A673 (cell line): ENCODE data around the gene B4GALNT1. TPM values are rescaled to one million over a fixed set of nuclear protein-coding genes. Genes with fewer than 3 reads are reported as not detected.

Experiments used
- BruUV-seq: library from RNA; stranded (reverse); fragments of 400-500 nt; replicated peaks from 2 replicates; lab custom pipeline; 2021; lab: Mats Ljungman, UMichigan
- CTCF ChIA-PET: fragments of 300-600 bp; sonication (Branson Sonifier 250); formaldehyde crosslinking; loops from one replicate; lab custom pipeline; 2022; ENCODE audit warnings: antibody characterized with exemption; lab: Charles Lee
- POLR2A ChIA-PET: fragments of 300-600 bp; sonication (Branson Sonifier 250); formaldehyde crosslinking; loops from one replicate; lab custom pipeline; 2022; ENCODE audit warnings: antibody characterized with exemption; ENCODE audit not compliant: low non-redundant PET; lab: Charles Lee
- DNase-seq: peaks from one replicate; pipeline ENCODE4 v3.0.0-alpha.2; 2015; ENCODE audit warnings: low spot score
- H3K27ac ChIP-seq: fragments of 200-600 bp; sonication (generic); 2 replicates; pipeline ENCODE4 v1.5.1; 2016; ENCODE audit warnings: mixed run types, low read depth, mild to moderate bottlenecking, mixed read lengths, antibody characterized with exemption, low read length; ENCODE audit not compliant: poor library complexity, severe bottlenecking
- H3K27me3 ChIP-seq: fragments of 200-600 bp; sonication (generic); replicated peaks from 2 replicates; pipeline ENCODE4 v1.6.1; 2017; ENCODE audit warnings: mixed run types, low read depth, mild to moderate bottlenecking, mixed read lengths, antibody characterized with exemption, low read length; ENCODE audit not compliant: insufficient read depth, poor library complexity
- H3K36me3 ChIP-seq: fragments of 200-600 bp; sonication (generic); 2 replicates; pipeline ENCODE4 v1.6.1; 2016; ENCODE audit warnings: mixed run types, mild to moderate bottlenecking, mixed read lengths, antibody characterized with exemption, low read length; ENCODE audit not compliant: insufficient read depth, poor library complexity, severe bottlenecking
- H3K4me1 ChIP-seq: fragments of 200-600 bp; sonication (generic); 2 replicates; pipeline ENCODE4 v1.6.1; 2017; ENCODE audit warnings: mixed run types, mild to moderate bottlenecking, mixed read lengths, antibody characterized with exemption, low read length; ENCODE audit not compliant: insufficient read depth, poor library complexity, severe bottlenecking
- H3K4me3 ChIP-seq: fragments of 200-600 bp; sonication (generic); 2 replicates; pipeline ENCODE4 v1.5.1; 2016; ENCODE audit warnings: low read depth, mixed run types, mild to moderate bottlenecking, mixed read lengths, low read length; ENCODE audit not compliant: poor library complexity, severe bottlenecking
- H3K9me3 ChIP-seq: fragments of 200-600 bp; sonication (generic); 2 replicates; pipeline ENCODE4 v1.6.1; 2016; ENCODE audit warnings: mixed run types, low read depth, mild to moderate bottlenecking, mixed read lengths, antibody characterized with exemption, low read length; ENCODE audit not compliant: poor library complexity, severe bottlenecking
- EZH2 ChIP-seq: fragments of 200-600 bp; sonication (generic); IDR thresholded peaks from 2 replicates; pipeline ENCODE4 v1.6.1; 2017; ENCODE audit warnings: borderline replicate concordance, low read depth, mild to moderate bottlenecking, mixed read lengths, antibody characterized with exemption, low read length; ENCODE audit not compliant: poor library complexity, severe bottlenecking
- intact Hi-C: fragments of 100-400 bp; cut with micrococcal nuclease; formaldehyde crosslinking; loops from one replicate; pipeline ENCODE4 v1.10.0; 2022; ENCODE audit not compliant: unreplicated experiment
- total RNA-seq: library from RNA; stranded (reverse); gene quantifications from 2 replicates; pipeline ENCODE4 v1.2.3, GENCODE V29; 2021
- TF ChIP-seq, protein P1 (sequence below): fragments of 300-800, 200-600 bp; sonication (generic); conservative IDR thresholded peaks from 2 replicates; pipeline ENCODE4 v1.5.1; 2017; ENCODE audit warnings: low read depth, mild to moderate bottlenecking, antibody characterized with exemption, low read length, moderate library complexity, mixed read lengths

B4GALNT1 gene
- total RNA-seq, 1 experiment from 2014 or later: 34.5 TPM

GRCh38 chr12:57614948-57615500 is 18.0 kb downstream of the B4GALNT1 start:
- H3K4me3 ChIP-seq: no peak overlapping the region
- intact Hi-C loops: no loop called here
- peaks cover 25% of the 10 kb centered on the region for H3K4me1 ChIP-seq
- DNase-seq: no peak
- peaks cover 10% of the 10 kb centered on the region for H3K36me3 ChIP-seq
- BruUV-seq: no TSS peak
- H3K9me3 ChIP-seq: no peaks in the 10 kb centered on the region
- H3K27me3 ChIP-seq: no peaks in the 10 kb centered on the region
- POLR2A ChIA-PET: no interaction called here
- no peak overlapping the region for H3K27ac ChIP-seq
- CTCF ChIA-PET: no interaction called here
- TF ChIP-seq, protein P1, sequence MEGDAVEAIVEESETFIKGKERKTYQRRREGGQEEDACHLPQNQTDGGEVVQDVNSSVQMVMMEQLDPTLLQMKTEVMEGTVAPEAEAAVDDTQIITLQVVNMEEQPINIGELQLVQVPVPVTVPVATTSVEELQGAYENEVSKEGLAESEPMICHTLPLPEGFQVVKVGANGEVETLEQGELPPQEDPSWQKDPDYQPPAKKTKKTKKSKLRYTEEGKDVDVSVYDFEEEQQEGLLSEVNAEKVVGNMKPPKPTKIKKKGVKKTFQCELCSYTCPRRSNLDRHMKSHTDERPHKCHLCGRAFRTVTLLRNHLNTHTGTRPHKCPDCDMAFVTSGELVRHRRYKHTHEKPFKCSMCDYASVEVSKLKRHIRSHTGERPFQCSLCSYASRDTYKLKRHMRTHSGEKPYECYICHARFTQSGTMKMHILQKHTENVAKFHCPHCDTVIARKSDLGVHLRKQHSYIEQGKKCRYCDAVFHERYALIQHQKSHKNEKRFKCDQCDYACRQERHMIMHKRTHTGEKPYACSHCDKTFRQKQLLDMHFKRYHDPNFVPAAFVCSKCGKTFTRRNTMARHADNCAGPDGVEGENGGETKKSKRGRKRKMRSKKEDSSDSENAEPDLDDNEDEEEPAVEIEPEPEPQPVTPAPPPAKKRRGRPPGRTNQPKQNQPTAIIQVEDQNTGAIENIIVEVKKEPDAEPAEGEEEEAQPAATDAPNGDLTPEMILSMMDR: no peak
- TF ChIP-seq EZH2: no peak

DNA sequence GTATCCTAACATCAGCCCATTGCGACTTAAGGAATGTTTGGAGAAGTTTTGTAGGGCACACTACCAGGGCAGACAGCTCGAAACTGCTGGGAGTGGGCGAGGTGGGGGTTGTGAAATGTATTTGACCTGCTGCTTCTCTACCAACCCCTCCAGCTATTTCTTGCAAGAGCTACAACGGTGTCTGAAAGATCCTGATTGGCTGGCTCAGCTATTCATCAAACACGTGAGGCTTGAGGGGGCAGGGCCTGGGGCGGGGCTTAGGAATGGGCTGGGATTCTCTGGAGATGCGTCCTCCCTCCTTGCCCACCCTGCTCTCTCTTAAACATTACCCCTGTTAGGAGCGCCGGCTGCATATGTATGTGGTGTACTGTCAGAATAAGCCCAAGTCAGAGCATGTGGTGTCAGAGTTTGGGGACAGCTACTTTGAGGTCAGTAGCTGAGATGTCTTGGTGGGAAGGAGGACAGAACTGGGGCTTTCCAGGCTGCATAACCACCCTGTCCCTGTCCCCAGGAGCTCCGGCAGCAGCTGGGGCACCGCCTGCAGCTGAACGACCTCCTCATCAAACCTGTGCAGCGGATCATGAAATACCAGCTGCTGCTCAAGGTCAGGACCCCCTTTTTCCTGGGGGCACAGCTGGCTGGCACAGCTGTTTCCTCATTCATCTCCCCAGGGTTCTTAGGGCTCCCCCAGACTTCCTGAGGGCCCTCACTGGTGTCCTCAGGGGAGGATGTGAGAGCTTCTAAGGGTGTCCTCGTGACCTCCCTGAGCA is 18.6 kb downstream of the B4GALNT1 start:
- no peak for TF ChIP-seq EZH2
- TF ChIP-seq, protein P1: no peak
- DNase-seq: peak; percentile 69
- intact Hi-C loops: no loop called here
- no peak overlapping the region for H3K27ac ChIP-seq
- no peaks in the 10 kb centered on the region for H3K27me3 ChIP-seq
- ChIA-PET CTCF (no interaction called here), POLR2A (no interaction called here)
- H3K36me3 ChIP-seq: peaks cover 10% of the 10 kb centered on the region
- BruUV-seq: no TSS peak
- H3K4me3 ChIP-seq: no peak overlapping the region
- peaks cover 25% of the 10 kb centered on the region for H3K4me1 ChIP-seq
- H3K9me3 ChIP-seq: no peaks in the 10 kb centered on the region

- no peak for DNase-seq
- TF ChIP-seq EZH2: no peak
- TF ChIP-seq, protein P1: no peak
- peaks cover 10% of the 10 kb centered on the region for H3K36me3 ChIP-seq
- intact Hi-C loops: no loop called here
- H3K4me3 ChIP-seq: no peak overlapping the region
- no peaks in the 10 kb centered on the region for H3K27me3 ChIP-seq
- CTCF ChIA-PET: no interaction called here
- H3K9me3 ChIP-seq: no peaks in the 10 kb centered on the region
- no TSS peak for BruUV-seq
- no peak overlapping the region for H3K27ac ChIP-seq
- H3K4me1 ChIP-seq: peaks cover 25% of the 10 kb centered on the region
- POLR2A ChIA-PET: no interaction called here
Measured at GRCh38 chr12:57613427-57614109, 19.4 kb downstream of the B4GALNT1 start.
